HS-5 (cell line): ENCODE measurements around the gene TK1.
"Not testable (repeated sequence)": the region's sequence is repeated elsewhere in the genome, so short reads cannot be mapped to it uniquely, and the experiment has no call there.

Experiments used
- DNase-seq: peaks from one replicate; pipeline ENCODE4 v3.0.0-alpha.2; 2012; ENCODE audit warnings: low read depth

The TK1 gene

GRCh38 chr17:78176548-78177025 lies 10.3 kb downstream of the TK1 start:
- no peak for DNase-seq

- DNase-seq = no peak
Observed at GRCh38 chr17:78175643-78175981, 11.2 kb downstream of the TK1 start.

DNA sequence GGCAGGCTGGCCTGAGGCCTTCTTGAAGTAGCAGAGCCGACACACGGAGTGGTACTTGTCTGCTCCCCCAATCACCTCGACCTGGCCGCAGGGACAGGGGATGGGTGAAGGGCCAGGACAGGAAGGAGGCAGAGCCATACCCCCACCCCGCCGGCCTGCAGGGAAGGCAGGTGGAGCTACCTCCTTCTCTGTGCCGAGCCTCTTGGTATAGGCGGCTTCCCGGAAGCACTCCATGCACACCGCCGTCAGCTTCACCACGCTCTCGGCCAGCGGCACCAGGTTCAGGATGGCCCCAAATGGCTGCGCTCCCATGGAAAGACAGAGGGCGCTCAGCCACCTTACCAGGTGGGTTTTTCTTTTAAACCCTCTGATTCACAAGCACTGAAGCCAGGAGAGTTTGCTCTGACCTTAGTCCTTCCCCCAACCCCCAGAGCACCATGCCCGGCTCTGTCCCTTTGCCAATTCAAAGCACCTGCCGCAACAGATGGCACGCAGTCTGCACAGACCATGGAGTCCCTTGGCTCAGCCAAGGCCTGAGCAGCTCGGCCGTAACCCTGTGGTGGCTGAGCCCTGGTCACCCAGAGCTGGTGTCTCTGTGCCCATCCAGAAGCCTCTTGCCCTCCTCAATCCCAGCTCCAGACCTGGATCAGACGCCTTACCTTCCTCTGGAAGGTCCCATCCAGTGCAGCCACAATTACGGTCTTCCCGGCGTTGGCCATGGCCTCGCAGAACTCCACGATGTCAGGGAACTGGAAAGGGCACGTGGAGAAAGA lies 11.8 kb downstream of the TK1 start:
- no peak for DNase-seq

GRCh38 chr17:78174346-78174869 lies 12.4 kb downstream of the TK1 start:
- no peak for DNase-seq

- DNase-seq = no peak
Observed at GRCh38 chr17:78173097-78173715, 13.6 kb downstream of the TK1 start.

DNA sequence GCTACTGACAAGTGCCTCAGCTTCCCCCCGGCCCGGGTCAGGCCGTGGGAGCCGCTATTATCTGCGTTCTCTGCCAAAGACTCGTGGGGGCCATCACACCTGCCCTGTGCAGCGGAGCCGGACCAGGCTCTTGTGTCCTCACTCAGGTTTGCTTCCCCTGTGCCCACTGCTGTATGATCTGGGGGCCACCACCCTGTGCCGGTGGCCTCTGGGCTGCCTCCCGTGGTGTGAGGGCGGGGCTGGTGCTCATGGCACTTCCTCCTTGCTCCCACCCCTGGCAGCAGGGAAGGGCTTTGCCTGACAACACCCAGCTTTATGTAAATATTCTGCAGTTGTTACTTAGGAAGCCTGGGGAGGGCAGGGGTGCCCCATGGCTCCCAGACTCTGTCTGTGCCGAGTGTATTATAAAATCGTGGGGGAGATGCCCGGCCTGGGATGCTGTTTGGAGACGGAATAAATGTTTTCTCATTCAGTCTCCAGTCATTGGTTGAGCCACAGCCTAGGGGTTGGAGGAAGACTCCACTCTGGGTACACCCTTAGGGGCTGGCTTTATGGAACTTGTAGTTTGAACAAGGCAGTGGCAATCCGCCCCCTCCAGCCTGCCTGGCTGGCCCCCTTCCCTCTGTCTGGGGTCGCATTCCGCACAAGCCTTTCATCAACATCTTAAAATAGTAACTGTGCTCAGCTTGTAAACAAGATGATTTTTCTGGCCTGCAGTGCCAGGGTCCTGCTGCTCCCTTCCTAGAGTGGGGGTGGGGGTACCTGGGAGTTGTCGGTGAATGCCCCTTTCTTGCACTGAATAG lies 14.4 kb downstream of the TK1 start:
- no peak for DNase-seq

GRCh38 chr17:78171591-78172248 lies 15.1 kb downstream of the TK1 start:
- not testable (repeated sequence) for DNase-seq

GRCh38 chr17:78170692-78171590 lies 15.9 kb downstream of the TK1 start:
- DNase-seq = no peak

DNA sequence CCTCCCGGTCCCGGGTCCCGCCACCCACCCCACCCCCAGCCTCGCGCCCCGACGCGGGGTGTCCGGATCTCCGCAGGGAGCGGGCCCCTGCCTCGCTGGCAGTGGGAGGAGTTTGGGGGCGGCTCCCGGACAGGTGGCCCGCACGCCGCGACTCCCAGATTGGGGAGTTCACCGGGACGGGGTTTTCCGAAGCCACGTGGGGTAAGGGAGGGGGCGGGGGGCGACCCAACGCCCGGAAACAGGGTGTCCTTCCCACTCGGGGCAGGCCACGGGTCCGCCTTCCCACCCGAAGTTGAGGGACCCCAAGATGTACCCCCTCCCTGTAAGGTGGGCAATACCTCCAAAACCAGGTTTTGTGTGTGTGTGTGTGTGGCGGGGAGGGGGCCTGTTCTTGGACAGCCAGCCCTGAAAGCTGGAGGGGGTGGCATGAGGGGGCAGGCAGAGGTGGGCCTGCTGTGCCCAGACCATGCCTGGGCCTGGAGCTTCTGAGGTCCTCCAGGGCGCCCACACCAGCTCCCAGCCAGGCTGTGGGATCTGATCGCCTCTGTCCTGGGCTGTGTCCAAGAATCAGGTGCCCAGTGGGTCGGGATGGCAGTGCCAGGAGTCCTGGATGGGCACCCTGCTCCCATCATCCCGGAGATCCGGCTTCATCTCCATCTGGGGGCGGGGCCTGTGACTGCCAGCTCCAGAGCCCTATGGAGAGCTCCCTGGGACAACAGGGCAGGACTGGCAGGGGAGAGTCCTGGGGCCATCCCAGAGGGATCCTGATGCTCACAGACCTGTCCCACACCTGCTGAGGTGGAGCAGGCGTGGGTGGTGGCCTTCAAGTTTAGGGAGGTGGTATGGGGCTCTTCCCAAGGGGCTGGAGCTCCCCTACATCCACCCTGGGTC lies 17.7 kb downstream of the TK1 start:
- DNase-seq = no peak

DNA sequence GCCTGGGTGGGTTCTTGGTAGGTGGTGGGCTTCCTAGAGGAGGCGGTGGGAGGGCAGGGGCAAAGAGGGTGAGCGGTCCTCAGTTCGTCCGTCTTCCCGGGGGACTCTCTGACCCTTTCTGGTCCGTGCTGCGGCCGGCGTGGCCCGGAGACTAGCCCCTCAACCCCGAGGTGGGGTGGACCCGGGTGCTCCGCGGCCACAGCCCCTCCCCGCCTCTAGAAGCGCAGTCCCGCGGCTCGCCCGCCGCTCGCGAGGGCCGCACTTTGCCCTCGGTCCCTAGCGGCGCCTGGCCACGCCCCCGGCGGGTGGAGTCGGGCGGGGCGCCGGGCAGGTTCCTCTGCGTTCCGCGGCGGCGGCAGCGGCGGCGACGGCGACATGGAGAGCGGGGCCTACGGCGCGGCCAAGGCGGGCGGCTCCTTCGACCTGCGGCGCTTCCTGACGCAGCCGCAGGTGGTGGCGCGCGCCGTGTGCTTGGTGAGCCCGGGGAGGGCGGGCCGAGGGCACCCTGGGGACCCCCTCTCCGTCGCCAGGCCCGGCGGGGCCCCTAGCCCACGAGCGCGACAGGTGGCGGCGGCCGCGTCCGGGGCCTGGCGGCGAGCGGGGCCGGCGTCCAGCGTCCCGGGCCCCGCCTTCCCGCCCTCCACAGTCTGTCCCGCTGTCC lies 18.5 kb downstream of the TK1 start, which contains the start of gene SYNGR2:
TSS of gene SYNGR2 (plus strand) at position 340 of the 661 bp plus-strand sequence. CDS start at position 376, 36 bp downstream.
- DNase-seq = no peak

- no peak for DNase-seq
Observed at GRCh38 chr17:78166416-78166815, 20.4 kb downstream of the TK1 start.

GRCh38 chr17:78164748-78165607 lies 21.9 kb downstream of the TK1 start:
- no peak for DNase-seq

DNA sequence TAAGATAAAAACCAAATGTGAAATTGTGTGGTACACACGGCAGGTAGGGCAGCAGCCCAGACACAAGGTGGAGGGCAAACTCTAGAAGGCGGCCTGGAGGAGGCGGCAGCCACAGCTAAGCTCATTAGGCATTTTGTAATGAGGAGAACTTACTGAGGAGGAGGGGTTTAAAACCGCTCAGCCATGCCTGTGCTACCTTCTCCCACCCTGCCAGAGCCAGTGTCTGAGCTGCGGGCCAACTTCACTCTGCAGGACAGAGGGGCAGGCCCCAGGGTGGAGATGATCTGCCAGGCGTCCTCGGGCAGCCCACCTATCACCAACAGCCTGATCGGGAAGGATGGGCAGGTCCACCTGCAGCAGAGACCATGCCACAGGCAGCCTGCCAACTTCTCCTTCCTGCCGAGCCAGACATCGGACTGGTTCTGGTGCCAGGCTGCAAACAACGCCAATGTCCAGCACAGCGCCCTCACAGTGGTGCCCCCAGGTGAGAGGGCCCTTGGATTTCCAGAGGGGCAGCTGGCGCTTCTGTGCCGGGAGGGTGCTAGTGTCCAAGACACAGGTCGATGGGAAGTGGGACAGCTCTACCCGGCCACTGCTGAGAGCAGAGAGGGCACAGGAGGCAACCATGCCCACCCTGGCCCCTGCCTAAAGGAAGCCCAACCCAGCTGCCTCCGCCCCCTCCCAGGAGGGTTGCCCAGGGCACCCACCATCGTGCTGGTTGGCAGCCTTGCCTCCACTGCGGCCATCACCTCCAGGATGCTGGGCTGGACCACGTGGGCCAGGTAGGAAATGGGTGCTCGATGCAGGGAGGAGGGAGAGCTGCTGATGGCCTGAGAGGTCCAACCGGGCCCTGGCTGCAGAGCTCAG lies 22.7 kb downstream of the TK1 start:
- no peak for DNase-seq

DNA sequence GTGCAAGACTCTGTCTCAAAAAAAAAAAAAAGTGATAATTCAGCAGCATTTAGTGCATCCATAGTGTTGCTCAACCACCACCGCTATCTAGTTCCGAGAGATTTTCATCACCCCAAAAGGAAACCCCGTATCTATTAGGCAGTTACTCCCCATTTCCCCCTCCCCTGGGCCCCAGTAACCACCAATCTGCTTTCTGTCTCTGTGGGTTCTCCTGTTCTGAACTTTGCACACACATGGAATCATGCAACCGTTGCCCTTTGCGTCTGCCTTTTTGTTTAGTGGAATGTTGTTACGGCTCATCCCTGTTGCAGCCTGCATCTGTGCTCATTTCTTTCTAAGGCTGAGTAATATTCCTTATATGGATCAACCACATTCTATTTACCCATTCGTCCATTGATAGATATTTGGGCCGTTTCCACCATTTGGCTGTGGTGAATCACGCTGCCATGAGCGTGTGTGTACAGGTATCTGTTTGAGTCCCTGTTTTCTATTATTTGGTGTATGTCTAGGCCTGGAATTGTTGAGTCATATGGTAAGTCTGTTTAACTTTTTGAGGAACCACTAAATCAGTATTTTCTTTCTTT lies 27.2 kb downstream of the TK1 start:
- DNase-seq = peak; percentile 92

- no peak for DNase-seq
Observed at GRCh38 chr17:78154903-78155811, 31.7 kb downstream of the TK1 start.

DNA sequence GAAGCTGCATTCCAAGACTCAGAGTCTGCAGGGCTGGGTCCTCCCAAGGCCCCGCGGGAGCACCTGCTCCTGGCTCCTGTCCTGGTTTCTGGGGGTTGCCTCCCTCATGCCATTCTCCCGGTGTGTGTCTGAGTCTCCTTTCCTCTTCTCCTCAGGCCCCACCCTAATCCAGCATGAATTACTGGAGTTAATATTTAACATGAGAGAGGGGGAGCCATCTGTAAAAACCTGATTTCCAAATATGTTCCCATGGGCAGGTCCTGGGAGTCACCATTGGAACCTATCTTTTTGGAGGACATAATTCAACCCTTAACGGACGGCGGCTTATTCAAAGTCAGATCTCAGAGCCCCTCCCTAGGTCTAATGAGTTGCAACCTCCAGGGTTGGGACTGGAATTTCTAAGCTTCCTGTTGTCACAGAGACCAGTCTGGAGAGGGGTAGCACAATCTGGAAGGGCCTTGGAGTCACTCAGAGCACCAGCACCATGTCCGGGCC lies 35.3 kb downstream of the TK1 start:
- DNase-seq = no peak
